Effector memory CD8-positive, alpha-beta T cell (primary cell): ENCODE data around the gene RDH16.
"Not testable (repeated sequence)": the region's sequence is repeated elsewhere in the genome, so short reads cannot be mapped to it uniquely, and the experiment has no call there.

ENCODE experiments used
- ATAC-seq: fragments of 150-1000 bp; cut with Tn5 transposase; replicated peaks from 2 replicates; pipeline ENCODE4 v1.10.0; 2021; ENCODE audit warnings: mild to moderate bottlenecking, moderate library complexity
- DNase-seq, 3 experiments: peaks; one replicate each; pipeline ENCODE4 v3.0.0; 2021
- H3K27ac Mint-ChIP-seq, 2 donors: one replicate each; pipeline ENCODE4 v1.8.0; 2022; ENCODE audit warnings: mild to moderate bottlenecking in 2 of 2, mixed read lengths in 2 of 2, moderate library complexity in 2 of 2
- H3K27me3 Mint-ChIP-seq, 2 donors: one replicate each; pipeline ENCODE4 v1.8.0; 2022; ENCODE audit warnings: mixed read lengths in 2 of 2
- H3K36me3 Mint-ChIP-seq: one replicate; pipeline ENCODE4 v1.8.0; 2022; ENCODE audit warnings: mild to moderate bottlenecking, moderate library complexity, mixed read lengths; ENCODE audit not compliant: insufficient read depth
- H3K4me1 Mint-ChIP-seq, 2 donors: one replicate each; pipeline ENCODE4 v1.8.0; 2022; ENCODE audit warnings: low read depth in 2 of 2, mixed read lengths in 2 of 2
- H3K4me3 Mint-ChIP-seq, 2 donors: one replicate each; pipeline ENCODE4 v1.8.0; 2022; ENCODE audit warnings: mild to moderate bottlenecking in 2 of 2, mixed read lengths in 2 of 2, moderate library complexity in 2 of 2
- H3K9me3 Mint-ChIP-seq, 2 donors: one replicate each; pipeline ENCODE4 v1.8.0; 2022; ENCODE audit warnings: mixed read lengths in 2 of 2

Gene RDH16

DNA sequence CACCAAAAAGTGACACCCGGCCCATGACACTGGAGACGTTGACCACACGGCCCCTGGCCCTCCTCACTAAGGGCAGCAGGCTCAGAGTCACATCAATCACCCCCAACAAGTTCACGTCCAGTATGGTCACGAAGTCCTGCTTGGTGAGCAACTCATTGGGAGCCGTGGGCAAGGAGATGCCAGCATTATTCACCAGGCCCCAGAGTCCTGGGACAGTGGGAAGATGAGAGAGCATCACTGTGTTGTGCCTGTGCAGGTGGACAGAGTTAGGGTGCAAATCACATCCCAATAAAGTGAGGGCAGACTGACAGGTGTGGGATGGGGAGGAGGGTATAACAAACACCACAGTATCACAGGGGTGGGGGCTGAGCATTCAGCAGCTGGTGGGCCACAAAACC is 2.5 kb downstream of the RDH16 start:
- DNase-seq (no peak), ATAC-seq (no peak)
- no peak overlapping the region for H3K27ac Mint-ChIP-seq
- no peaks in the 10 kb centered on the region for H3K9me3 Mint-ChIP-seq
- H3K27me3 Mint-ChIP-seq = peaks cover 0 to 10% of the 10 kb centered on the region in 2 donors
- no peak overlapping the region for H3K4me3 Mint-ChIP-seq
- no peaks in the 10 kb centered on the region for H3K36me3 Mint-ChIP-seq
- no peaks in the 10 kb centered on the region for H3K4me1 Mint-ChIP-seq

- Mint-ChIP-seq H3K4me1 (no peaks in the 10 kb centered on the region), H3K27me3 (peaks cover 0 to 10% of the 10 kb centered on the region in 2 donors), H3K27ac (no peak overlapping the region), H3K9me3 (no peaks in the 10 kb centered on the region), H3K36me3 (no peaks in the 10 kb centered on the region), H3K4me3 (no peak overlapping the region)
- DNase-seq (no peak), ATAC-seq (no peak)
Measured at GRCh38 chr12:56954057-56954957, 3.1 kb downstream of the RDH16 start.

DNA sequence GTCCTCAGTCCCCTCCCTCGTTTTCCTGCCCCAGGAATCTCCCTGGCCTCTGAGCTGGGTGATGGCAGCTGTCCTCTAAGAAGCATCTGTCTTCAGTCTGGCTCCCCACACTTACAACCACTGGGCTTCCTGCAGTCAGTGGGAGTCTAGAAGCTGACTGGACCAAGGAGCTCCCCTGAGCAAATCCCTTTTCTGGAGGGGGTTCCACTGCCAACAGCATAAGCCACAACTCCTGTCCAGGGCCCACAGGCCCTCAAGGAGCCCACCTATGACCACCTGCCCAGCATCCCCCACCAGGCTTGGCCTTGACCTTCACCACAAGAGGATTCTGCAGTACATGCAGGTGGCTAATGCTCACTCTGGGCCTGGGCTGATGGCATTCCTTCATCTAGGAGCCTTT is 4.1 kb downstream of the RDH16 start:
- Mint-ChIP-seq H3K4me1 (no peaks in the 10 kb centered on the region), H3K9me3 (no peaks in the 10 kb centered on the region), H3K36me3 (no peaks in the 10 kb centered on the region), H3K27ac (no peak overlapping the region), H3K4me3 (no peak overlapping the region), H3K27me3 (peaks cover 0 to 17% of the 10 kb centered on the region in 2 donors)
- ATAC-seq (no peak), DNase-seq (no peak)

DNA sequence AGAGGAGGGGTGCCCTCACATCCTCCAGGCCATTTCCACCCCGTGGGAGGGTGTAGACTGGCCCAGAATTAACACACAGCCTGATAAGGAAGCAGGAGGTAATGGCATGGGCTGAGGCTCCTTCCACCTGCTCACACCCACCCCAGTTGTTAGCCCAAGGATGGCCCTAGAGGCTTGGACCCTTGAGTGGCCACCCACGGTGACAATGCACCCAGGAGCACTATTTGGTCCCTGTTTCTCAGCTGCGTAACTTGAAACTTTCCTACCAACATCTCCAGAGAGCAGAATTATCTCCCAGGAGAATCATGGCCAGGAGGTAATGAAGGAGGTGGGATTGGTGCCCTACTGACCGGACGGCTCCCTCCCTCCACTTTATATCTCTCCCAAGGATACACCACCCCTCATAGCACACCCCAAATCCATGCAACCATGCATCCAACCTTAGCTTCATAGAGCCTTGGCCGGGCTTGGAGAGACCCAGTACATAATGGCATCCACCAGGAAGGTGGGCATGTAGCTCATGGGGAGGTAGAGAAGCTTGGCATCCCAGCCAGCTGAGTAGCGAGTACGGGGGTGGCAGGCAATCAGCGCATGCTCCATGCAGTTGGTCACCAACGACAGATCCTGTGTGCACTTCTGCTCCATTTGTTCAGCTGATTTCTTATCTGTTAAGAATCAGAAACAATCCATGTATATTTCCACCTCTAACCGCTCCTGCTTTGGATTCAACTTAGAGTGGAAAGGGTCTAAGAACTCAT is 5.6 kb downstream of the RDH16 start:
- Mint-ChIP-seq H3K27me3 (peaks cover 0 to 12% of the 10 kb centered on the region in 2 donors), H3K4me1 (no peaks in the 10 kb centered on the region), H3K36me3 (no peaks in the 10 kb centered on the region), H3K9me3 (no peaks in the 10 kb centered on the region), H3K27ac (no peak overlapping the region), H3K4me3 (no peak overlapping the region)
- ATAC-seq (no peak), DNase-seq (no peak)

- no peaks in the 10 kb centered on the region for H3K4me1 Mint-ChIP-seq
- H3K27ac Mint-ChIP-seq = no peak overlapping the region
- ATAC-seq (no peak), DNase-seq (no peak)
- no peaks in the 10 kb centered on the region for H3K9me3 Mint-ChIP-seq
- H3K36me3 Mint-ChIP-seq = no peaks in the 10 kb centered on the region
- H3K4me3 Mint-ChIP-seq = no peak overlapping the region
- peaks cover 0 to 12% of the 10 kb centered on the region in 2 donors for H3K27me3 Mint-ChIP-seq
Measured at GRCh38 chr12:56948881-56949280, 8.5 kb downstream of the RDH16 start.

GRCh38 chr12:56948457-56948777 is 9.0 kb downstream of the RDH16 start:
- Mint-ChIP-seq H3K4me3 (no peak overlapping the region), H3K9me3 (no peaks in the 10 kb centered on the region), H3K27me3 (peaks cover 0 to 12% of the 10 kb centered on the region in 2 donors), H3K4me1 (no peaks in the 10 kb centered on the region), H3K27ac (no peak overlapping the region), H3K36me3 (no peaks in the 10 kb centered on the region)
- DNase-seq (no peak), ATAC-seq (no peak)

GRCh38 chr12:56947633-56948456 is 9.6 kb downstream of the RDH16 start:
- Mint-ChIP-seq H3K27me3 (peaks cover under 1 to 13% of the 10 kb centered on the region in 2 donors), H3K9me3 (no peaks in the 10 kb centered on the region), H3K36me3 (no peaks in the 10 kb centered on the region), H3K4me3 (no peak overlapping the region), H3K4me1 (no peaks in the 10 kb centered on the region), H3K27ac (no peak overlapping the region)
- ATAC-seq (no peak), DNase-seq (no peak)

DNA sequence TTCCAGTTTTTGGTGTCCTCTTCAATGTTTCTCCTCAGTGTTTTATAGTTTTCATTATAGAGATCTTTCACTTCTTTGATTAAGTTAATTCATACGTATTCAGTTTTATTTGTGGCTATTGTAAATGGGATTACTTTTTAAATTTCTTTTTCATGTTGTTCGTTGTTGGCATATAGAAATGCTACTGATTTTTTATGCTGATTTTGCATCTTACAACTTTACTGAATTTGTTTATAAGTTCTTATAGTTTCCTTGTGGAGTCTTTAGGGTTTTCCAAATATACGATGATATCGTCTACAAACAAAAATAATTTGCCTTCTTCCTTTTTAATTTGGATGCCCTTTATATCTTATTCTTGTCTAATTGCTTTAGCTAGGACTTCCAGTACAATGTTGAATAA is 13.5 kb downstream of the RDH16 start:
- no peak overlapping the region for H3K4me3 Mint-ChIP-seq
- ATAC-seq = no peak
- no peaks in the 10 kb centered on the region for H3K4me1 Mint-ChIP-seq
- H3K27ac Mint-ChIP-seq = no peak overlapping the region
- no peaks in the 10 kb centered on the region for H3K9me3 Mint-ChIP-seq
- H3K36me3 Mint-ChIP-seq = no peaks in the 10 kb centered on the region
- DNase-seq = no peak
- peaks cover 12 to 25% of the 10 kb centered on the region in 2 donors for H3K27me3 Mint-ChIP-seq

DNA sequence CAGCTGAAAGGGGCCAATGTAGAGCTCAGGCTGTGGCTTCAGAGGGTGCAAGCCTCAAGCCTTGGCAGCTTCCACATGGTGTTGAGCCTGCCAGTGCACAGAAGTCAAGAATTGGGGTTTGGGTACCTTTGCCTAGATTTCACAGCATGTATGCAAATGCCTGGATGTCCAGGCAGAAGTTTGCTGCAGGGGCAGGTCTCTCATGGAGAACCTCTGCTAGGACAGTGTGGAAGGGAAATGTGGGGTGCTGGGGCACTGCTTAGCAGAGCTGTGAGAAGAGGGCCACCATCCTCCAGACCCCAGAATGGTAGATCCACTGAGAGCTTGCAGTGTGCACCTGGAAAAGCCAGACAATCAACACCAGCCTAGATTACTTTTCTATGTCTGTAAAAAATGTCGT is 14.0 kb downstream of the RDH16 start:
- H3K9me3 Mint-ChIP-seq, H3K36me3 Mint-ChIP-seq, H3K4me3 Mint-ChIP-seq, DNase-seq, H3K27ac Mint-ChIP-seq, ATAC-seq, H3K4me1 Mint-ChIP-seq: not testable (repeated sequence)
- peaks cover 12 to 20% of the 10 kb centered on the region in 2 donors for H3K27me3 Mint-ChIP-seq

DNA sequence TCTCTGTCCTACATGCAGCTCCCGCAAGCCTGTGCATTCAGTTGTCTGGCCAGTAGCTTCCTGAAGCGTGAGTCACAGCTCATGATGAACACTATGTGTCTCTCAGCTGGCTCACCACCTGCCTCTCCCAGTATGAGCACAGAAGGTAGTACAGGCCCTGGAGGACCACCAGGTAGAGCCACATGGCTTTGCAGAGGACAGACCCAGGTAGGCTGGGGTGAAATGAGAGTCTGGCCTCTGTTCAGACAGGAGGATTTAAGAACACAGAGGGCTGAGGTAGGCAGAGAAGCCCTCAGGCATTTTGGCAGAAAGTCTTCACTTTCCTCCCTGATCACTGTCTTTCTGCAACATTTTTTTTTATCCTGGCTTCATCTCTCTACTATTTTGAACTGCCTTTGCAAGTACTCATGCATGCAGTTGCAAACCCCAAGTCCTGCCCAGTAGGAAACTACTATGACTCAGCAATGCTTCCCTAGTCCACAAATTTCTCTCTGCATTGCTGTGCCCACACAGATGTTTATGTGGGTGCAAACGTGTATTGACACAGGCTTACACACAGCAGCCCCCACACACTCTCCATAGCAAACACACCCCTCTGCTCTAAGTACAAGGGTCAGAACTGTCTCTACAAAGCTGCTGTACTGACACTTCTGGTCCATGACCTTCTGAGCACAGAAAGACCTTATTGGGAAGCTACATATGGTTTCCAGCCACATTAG is 15.9 kb downstream of the RDH16 start:
- peaks cover 22 to 31% of the 10 kb centered on the region in 2 donors for H3K27me3 Mint-ChIP-seq
- H3K36me3 Mint-ChIP-seq = no peaks in the 10 kb centered on the region
- DNase-seq = no peak
- no peak overlapping the region for H3K4me3 Mint-ChIP-seq
- no peak overlapping the region for H3K27ac Mint-ChIP-seq
- no peak for ATAC-seq
- H3K4me1 Mint-ChIP-seq = no peaks in the 10 kb centered on the region
- H3K9me3 Mint-ChIP-seq = no peaks in the 10 kb centered on the region

GRCh38 chr12:56940942-56941298 is 16.5 kb downstream of the RDH16 start:
- not testable (repeated sequence) for H3K27ac Mint-ChIP-seq, ATAC-seq, H3K4me3 Mint-ChIP-seq, H3K9me3 Mint-ChIP-seq, H3K4me1 Mint-ChIP-seq, DNase-seq, H3K36me3 Mint-ChIP-seq
- H3K27me3 Mint-ChIP-seq = peaks cover 22 to 37% of the 10 kb centered on the region in 2 donors

DNA sequence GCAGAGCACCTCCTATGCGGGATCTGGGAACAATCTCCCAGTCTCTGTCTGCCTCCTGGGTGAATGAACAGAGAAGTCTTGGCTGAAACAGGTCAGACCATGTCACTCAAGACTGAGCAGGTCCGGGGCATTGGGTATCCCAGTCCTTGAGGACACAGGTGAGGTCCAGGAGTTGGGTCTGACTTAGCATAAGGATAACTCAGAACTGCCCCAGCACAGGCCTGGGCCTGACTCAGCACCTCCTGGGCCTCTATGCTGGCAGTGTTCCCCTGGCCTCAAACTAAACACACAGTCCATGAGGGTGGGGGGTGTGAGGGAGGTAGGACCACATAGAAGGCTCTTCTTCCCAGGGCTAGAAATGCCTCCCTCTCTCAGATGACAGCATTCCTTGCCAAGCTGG is 21.7 kb downstream of the RDH16 start:
- DNase-seq = no peak
- no peak for ATAC-seq
- Mint-ChIP-seq H3K36me3 (no peaks in the 10 kb centered on the region), H3K4me3 (no peak overlapping the region), H3K9me3 (no peaks in the 10 kb centered on the region), H3K27ac (no peak overlapping the region), H3K4me1 (peaks cover 0 to 3% of the 10 kb centered on the region in 2 donors), H3K27me3 (peaks cover 16 to 23% of the 10 kb centered on the region in 2 donors)

DNA sequence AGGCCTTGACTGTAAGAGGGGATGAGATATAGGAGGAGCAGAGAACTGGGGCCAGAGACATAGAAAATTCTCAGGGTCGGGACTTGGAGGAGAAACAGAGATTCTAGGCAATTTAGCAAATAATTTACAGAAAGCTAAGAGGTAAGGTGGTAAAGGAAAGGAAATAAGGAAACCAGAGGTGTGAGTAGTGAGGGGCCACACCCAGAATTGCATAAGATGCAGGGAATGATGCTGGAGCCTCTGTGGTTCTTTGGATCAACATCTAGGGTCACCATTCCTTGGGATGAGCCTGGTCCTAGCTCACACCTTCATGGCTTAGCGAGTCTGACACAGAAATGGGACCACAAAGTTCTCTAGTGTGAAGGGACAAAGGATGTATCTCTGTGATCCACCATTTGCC is 22.3 kb downstream of the RDH16 start:
- no peaks in the 10 kb centered on the region for H3K9me3 Mint-ChIP-seq
- H3K36me3 Mint-ChIP-seq = no peaks in the 10 kb centered on the region
- H3K27ac Mint-ChIP-seq = no peak overlapping the region
- H3K4me3 Mint-ChIP-seq = no peak overlapping the region
- peaks cover 0 to 5% of the 10 kb centered on the region in 2 donors for H3K4me1 Mint-ChIP-seq
- H3K27me3 Mint-ChIP-seq = peaks cover 16 to 23% of the 10 kb centered on the region in 2 donors
- DNase-seq = no peak
- ATAC-seq = no peak
